Measurements from ENCODE around the gene DIP2C.
A peak's percentile ranks its signal among the peaks of the same experiment; 100 is the strongest.

The DIP2C gene

DNA sequence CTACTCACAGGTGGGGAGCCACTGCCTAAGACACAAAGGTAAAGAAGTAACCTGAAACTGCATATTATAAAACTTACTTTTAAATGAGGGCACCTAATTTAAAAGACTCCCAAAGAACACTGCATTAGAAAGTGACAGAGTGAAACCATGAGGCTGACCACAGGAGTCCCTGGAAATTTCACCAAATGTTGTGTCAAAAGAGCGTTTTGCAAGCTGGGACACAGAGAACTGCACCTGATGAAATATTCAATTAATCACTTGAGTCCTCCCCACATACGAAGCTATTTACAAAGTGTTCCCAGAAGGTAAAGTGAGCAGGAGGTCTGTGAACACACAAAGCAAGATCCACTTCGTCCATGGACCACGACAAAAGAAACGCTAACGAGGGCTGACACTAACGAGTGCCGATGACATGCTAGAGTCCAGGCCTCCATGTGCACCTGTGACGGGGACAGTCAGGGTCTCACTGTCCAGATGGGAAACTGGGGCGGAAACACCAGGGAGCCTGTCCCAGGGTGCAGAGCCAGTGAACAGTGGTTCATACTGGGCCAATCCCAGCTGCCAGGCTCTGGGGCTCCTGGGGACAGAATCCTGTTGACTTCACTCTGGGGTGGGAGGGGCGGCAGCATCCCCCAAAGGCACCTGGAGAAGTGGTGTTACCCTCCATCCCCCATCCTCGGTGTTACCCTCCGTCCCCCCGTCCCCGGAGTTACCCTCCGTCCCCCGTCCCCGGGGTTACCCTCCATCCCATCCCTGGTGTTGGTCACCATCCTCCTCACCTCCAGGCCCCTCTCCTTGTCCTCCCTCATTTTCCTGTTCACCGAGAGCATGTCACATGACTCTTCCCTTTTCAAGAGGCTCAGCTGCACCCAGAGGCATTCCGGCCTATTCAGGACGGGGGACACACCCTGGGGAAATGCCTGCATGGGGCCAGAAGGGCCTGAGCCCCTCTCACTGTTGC, 63.4 kb downstream of the DIP2C start:
- no peak for DNase-seq (ENCODE audit: low read depth, low spot score)

DNA sequence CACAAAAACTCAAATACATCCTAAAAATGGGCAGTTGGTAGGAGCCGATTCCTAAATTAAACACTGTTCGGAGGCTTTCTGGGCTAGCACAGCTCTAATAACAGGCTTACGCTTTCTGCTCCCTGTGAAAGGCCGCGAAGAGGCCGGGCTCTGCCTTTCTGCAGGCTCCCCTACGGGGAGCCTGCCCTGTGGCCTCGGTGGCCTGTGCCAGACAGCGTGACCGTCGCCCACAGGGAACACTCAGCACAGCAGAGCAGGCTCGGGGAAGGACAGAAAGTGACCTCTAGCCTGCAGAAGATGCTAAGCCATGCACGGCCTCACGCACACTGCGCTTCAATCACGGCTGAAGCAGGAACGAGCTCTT, 64.2 kb downstream of the DIP2C start:
- DNase-seq (ENCODE audit: low read depth, low spot score): no peak

DNA sequence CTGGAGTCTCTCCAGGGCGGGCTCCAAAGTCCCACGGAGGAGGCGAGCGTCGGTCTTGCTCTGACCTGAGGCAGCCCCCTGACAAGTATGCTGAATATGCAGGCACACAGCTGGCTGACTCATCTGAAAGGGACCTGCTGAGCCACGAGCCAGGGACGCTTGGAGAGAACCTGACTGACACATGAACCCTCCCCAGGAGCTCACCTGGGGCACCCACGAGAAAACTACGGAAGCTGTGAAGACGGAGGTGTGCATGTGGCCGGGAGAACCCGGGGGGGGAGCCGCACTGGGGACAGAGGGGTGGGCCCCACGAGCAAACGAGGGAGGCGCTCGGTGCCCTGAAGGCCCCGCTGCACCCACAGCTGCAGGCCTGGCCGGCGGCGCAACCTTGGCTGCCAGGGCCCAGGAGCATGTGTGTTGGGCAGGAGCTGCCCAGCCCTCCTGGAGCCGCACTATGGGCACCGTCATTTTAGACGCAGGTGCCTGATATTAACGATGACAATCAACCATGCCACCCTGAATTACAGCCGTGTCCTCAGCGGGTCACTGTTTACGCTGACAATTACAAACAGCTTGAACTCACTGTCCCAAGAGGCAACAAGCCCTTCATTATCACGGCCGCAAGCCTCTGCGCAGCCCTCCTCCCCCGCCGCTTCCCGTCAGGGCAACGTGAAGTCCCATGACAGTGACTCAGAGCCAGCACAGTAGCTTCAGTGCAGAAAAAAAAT, 64.7 kb downstream of the DIP2C start:
- peak; percentile 87 for DNase-seq (ENCODE audit: low read depth, low spot score)

DNA sequence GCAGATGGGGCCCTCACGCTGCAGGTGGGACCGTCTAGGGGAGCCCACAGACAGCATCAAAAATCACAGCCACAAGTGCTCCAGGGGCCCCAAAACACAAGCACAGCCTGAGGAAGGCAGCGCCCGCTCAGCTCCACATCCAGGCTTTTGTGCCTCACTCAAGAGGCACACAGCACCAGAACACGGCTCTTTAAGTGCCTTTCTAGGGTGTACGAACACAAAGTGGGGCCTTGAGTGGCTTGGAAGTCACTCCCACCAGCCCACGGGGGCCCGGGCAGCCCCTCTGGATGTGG, 65.2 kb downstream of the DIP2C start:
- no peak for DNase-seq (ENCODE audit: low read depth, low spot score)

DNA sequence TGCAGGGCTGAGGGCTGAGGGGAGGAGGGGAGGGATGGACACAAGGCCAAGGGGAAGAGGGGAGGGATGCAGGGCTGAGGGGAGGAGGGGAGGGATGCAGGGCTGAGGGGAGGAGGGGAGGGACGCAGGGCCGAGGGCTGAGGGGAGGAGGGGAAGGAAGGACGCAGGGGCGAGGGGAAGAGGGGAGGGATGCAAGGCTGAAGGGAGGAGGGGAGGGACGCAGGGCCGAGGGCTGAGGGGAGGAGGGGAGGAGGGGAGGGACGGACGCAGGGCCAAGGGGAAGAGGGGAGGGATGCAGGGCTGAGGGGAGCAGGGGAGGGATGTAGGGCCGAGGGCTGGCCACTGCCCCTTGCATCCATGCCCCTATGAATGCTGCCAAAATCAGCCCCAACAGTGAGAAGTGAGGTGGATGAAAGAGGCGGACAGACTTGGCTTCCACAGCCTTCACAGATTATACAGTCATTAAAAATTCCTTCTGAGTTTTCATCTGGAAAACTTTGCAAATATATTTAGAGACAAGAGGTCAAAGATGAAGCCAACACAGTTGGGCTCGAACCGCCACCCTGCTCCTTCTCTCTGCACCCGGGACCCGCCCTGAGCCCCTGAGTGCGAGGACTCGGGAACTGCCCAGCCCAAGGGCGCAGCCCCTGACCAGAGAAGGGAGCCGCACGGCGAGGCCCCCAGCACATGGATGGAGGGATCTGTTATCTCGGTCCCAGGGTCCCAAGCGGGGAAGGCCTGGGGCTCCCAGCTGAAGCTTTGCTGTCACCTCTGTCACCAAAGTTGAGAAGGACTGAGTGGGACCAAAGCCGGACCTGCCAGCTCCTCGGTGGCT, 65.8 kb downstream of the DIP2C start:
- no peak for DNase-seq (ENCODE audit: low read depth, low spot score)

DNA sequence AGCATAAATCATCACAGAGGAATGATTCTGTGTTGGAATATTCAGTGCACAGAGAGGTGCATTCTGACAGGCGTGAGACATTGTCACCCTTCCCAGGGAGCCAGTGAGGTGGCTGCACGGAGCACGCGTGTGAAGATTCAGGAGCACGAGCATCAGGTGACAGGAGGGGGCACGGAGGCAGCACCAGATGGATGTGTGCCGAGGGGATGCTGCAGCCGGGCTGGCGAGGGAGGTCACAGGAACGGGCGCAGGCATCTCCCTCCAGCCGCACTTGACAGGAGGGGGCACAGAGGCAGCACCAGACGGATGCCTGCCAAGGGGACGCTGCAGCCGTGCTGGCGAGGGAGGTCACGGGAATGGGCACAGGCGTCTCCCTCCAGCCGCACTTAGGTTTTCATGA, 66.5 kb downstream of the DIP2C start:
- no peak for DNase-seq (ENCODE audit: low read depth, low spot score)

DNA sequence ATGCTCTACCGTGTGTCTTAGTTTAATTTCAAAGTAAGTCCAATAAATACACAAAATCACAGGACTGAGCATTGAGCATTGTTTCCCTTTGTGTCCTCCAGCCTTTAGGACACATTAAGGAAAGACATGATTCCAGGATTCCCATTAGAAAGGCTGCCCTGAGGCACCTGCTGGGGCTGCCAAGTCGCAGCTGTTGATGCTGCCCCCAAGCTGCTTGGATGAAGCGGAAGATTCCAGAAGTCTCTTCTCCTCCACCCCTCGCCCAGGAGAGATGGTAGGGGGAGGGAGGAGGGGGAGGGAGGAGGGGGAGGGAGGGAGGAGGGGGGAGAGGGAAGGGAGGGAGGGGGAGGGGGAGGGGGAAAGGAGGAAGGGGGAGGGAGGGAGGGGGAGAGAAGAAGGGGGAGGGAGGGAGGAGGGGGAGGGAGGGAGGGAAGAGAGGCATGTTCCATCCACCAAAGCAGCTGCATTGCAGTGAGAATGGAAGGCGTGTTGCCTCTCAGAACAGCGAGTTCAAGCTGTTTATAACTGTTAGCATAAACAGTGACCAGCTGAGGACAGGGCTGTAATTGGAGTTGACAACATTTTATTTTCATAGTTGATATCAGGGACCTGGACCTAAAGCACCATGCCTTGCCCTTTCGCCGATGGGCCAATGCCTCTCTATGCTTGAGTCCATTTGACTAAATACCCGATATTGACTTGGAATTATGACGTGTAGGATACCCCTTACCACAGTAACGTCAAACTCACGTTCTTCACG, 67.3 kb downstream of the DIP2C start:
- no peak for DNase-seq (ENCODE audit: low read depth, low spot score)

DNA sequence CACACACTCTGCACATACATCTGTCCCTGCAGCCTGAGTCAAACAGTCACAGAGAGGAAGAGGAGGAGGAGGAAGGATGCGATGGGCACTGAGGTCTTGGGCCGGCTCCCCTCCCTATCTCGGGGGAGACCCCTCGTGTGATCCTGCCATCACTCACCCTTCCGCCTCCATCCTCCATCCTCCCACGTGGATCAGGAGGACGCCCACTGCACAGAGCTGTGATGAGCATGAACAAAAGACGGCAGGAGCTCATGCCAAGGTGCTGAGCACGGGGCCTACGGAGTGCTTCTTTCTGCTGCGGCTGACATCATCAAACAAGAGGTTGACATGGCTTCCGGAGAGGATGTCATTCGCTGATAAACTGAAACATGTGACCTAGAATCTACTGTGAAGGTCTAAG, 68.0 kb downstream of the DIP2C start:
- DNase-seq (ENCODE audit: low read depth, low spot score): no peak

DNA sequence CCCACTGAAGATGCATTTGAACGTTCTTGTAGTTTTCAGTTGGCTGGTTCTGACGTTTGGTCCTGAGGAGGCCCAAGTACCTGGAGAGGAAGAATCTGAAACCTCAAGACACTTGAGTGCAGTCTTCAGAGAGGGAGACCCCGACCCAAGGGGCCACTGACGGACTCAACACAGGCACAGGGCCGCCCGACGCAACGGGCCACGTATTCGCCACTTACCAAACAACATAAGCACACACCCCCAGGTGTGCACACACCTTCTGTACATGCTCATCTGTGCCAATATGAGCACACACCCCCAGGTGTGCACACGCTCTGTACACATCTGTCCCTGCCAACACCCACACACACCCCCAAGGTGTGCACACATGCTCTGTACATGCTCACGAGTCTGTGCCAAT, 68.5 kb downstream of the DIP2C start:
- DNase-seq (ENCODE audit: low read depth, low spot score): no peak

DNA sequence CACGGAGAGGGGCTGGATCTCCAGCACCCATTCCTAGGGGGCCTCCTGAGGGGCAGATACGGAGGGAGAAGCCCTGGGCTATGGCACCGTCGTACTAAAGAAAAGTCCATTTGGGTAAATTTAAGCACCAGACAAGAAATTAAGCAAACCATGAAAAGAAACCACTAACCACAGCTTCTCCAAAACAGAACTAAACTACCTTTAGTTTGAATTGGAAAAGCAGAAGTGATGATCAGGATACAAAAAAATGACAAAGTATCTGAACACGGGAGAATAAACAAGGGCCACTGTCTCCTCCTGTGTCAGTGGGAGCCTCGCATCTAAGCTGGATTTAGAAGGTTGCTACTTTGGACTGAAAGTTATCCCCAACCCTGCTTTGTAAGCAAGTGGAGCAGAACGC, 69.1 kb downstream of the DIP2C start:
- DNase-seq (ENCODE audit: low read depth, low spot score): no peak

DNA sequence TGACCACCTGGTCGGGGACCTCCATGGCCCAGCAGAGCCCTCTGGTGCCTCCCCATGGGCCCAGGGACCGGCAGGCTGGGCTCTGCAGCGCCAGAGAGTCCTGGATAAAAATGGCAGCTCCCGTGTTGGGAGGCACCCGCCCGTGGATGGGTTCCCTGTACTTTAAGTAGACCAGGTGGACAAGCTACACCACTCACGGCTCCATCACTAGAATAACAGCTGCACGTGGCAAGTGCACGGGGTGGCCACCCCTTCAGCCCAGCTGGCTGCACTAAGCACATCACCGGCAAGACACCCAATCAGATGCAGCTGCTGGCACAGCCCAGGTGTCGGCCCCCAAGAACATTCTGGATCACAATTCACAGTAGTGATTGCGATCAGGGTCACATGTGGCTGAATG, 69.8 kb downstream of the DIP2C start:
- DNase-seq (ENCODE audit: low read depth, low spot score): no peak

DNA sequence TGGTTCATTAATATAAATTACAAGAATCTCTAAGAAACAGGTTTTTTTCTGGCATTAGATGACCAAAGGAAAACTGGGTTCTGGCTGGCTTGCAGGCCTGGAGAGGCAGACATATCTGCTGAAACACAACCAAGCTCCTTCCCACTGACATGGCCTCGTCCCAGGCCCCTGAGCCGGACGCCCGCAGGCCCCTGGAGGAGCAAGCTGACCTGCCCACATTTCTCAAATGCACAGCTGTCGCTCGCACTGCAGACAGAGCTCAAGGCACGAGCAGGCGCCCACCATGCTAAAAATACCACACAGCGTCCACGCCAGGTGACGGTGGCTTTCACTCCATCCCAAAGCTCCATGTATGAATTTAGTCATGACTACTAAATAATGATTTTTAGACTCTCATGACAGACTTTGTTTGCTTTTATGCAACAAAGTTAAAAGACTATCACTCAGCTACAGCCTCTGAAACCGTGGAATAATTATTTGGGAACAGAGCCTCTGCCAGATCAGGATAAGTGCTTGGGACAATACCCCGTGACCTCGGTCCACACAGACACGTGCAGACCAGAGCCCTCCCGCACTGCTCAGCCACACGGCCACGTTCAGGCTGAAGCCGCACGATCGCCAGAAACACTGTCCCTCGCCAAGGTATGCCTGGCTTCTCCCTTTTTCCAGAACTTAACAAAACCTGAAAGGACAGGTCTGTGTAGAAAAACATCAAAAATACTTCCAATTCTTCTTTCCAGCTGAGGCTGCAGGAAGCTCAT, 71.1 kb downstream of the DIP2C start:
- DNase-seq (ENCODE audit: low read depth, low spot score): no peak

DNA sequence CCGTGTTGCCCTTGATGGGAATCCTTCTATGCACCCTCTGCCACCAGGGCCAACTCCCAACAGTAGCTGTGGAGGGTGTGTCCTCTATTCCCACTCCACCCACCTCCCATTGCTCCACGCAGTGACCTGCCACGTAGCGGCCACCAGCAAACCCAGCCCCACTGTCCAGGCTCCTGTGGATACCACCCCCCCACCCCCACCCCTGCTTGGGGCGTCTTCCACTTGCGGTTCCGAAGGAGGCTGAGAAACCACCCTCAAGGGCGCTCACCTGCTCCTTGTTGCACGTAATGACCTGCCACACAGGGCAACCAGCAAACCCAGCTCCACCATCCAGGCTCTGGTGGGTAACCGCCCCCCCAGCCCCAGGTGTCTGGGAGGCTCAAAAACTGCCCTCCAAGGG, 72.0 kb downstream of the DIP2C start:
- no peak for DNase-seq (ENCODE audit: low read depth, low spot score)

DNA sequence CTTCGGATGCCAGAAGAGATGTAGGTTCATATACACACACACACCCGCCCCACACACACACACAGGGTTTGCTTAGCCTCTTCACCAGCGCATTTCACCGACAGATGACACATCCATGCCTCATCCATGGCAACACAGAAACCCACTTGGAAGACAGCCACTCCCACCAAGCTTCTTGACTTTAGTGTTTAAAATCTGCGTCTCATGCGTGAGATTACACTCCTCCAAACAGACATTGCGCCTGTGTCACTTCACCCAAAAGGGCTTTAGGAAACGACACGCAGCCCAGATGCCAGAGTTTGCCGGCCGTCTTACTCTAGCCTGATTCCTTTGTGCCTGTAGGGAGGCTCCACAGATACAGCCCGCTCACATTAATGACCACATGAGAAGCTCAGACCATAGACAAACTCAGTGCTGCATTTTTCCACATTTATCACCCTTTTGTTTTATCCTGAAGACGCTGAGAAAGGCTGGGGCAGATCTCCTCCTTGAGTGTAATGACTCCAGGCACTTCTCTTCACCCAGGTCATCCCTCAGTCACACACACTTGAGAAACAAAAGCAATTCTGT, 73.8 kb downstream of the DIP2C start:
- no peak for DNase-seq (ENCODE audit: low read depth, low spot score)

DNA sequence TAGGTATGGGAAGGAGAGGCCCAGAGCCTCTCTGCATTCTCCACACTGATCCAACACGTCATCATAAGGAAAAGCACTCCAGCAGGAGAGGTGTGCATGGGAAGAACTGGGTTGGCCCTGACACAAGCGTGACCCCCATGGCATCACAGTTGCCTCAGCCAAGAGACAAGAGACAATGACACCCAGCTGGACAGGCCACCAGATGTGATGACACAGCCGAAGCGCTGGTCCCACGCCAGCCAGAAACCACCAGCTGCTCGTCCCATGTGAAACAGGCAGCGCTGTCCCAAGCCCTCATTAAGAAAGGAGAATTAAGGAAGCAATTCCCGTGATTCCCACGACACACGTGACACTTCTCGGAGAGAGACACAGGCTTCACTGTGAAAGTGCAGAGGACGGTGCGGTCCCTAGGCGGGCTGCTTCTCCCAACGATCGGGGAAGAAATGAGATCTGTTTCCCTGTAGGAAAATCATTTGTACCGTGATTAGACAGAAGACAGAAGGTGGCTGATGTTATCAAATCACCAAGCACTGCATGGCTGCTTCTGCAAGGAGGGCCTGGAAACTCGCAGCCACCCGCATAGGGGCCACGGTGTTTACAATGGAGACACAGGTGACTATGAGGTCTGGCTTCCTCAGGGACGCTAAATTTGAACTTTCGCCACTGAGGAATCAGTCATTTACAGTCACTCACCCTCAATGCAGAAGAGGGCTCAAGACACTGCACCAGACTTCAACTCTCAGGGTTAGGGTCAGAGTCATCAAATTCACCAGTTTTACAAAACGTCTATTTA, 74.5 kb downstream of the DIP2C start:
- DNase-seq (ENCODE audit: low read depth, low spot score): no peak

DNA sequence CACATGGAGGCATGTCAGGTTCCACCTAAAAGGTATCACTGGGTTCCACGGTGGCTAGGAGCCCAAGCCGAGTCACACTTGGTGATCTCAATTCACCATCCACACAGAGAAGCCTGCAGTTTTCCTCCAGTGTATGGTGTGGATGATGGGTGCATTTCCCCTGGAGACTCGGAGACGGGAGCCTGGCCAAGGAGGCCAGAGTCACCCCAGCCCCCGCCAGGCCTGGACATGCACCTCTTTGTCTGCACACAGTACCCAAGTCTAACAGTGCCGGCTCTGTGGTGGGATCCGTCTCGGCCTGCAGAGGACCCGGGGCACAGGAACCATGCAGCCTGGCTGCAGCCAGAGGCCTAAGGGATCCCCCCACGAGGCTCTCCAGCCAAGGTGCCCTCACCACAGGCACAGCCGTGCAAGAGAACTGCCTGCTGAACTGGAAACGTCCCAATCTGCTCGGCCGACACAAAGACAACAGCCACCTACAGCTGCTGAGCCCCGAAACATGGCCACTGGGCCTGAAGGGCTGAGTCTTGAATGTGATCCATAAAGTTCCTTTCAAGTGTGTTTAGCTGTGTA, 75.2 kb downstream of the DIP2C start:
- no peak for DNase-seq (ENCODE audit: low read depth, low spot score)

DNA sequence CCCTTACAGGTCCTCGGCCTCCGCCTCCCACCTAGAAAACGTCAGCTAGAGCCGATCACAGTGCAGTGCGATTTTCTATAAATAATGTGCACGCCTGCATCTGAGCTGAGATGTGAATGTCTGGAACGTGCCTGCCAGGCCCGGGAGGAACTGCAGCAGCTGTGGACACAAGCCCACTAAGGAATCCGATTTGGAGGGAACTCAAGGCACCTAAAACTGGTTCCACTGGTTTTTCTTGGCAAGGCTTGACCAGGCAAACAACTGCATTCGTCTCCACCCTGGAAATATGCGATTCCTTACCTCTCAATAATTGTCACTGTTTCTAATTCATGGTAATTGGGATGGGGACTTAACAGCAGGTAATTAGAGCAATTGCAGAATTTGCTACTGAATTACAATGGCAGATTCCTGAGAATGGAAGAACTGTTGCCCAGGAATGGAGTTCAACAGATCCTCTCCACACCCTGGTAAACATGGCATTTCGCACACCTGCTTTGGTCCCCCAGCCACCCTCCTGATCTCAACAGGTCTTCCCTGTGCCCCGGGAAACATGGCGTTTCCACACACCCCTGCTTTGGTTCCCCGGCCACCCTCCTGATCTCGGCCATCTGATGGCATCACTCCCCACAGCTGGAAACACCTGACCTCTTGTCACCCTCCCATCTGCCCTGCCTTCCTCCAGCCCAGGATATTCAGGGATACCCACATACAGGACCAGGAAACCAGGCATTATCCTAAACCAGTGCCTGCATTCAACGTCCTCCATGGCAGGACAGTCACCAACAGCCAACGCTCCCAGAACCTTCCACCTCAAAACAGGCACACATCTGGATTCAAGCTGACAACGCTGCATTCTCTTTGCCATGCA, 76.0 kb downstream of the DIP2C start:
- peak; percentile 52 for DNase-seq (ENCODE audit: low read depth, low spot score)

DNA sequence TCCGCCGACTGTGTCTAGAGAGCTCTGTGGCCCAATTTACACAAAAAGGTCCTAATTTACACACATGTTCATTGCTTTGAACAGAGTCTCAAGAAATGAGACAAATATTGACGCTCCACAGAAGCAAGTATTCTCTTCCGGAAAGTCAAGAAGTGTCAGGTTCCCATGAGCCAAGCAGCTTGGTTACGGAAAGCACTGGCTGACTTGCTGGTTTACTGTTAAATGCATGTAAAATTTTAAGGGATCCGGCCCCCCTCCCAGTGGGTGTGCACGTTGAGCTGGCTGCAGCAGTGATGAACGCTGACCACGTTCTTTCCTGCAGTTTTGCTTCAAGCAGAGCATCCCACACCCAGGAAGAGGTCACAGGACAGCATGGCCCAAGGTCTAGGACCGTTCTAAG, 76.8 kb downstream of the DIP2C start:
- no peak for DNase-seq (ENCODE audit: low read depth, low spot score)

All from ELF-1 (cell line).